ENCODE data around the gene TEP1.
A peak's percentile ranks its signal among the peaks of the same experiment; 100 is the strongest.

TEP1 gene

DNA sequence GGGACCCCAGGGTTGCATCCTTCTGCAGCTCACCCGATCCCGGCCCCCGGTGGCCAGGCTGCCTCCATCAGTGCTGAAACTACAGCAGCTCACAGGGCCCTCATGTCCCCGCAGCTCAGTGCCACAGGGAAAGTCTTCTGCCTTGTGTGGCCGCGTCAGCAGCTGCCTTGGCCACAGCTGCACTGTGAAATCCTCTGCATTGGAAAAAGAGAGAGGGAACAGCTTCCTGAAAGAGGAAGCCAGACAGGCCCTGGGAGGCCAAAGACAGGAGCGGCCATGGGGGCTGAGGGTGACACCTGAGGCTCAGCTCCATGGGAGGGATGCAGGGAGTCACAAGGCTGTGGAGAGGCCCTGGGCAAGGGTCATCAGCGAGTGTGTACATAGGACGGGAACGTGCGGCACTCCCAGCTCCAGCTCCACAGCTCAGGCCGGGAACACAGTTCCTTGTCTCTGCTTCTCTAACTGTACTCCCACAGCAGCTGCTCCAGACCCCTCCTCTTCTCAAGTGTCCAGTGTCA, 37.2 kb downstream of the TEP1 start:
- H3K27me3 ChIP-seq (ENCODE audit: control insufficient read depth in 3 of 3, insufficient read depth in 3 of 3, low read depth in 1 of 3, low read length in 3 of 3): no peaks in the 10 kb centered on the region
- no CpG with 5 or more reads among the region's 12 CpGs for WGBS, 2 donors (ENCODE audit: extremely low coverage in 2 of 2, insufficient read length in 2 of 2, insufficient replicate concordance in 1 of 2)
- no peak overlapping the region for H3K23ac ChIP-seq (ENCODE audit: low read depth, low read length, poor library complexity)
- no peak overlapping the region for H2BK120ac ChIP-seq (ENCODE audit: low read depth, low read length)
- H3K18ac ChIP-seq (ENCODE audit: low read length): no peak overlapping the region
- H3K27ac ChIP-seq (replicated peaks; ENCODE audit: low read length): no peak overlapping the region
- no peak overlapping the region for H2BK5ac ChIP-seq (ENCODE audit: low read length)
- no peak for DNase-seq (ENCODE audit: low spot score)
- no peak overlapping the region for H2BK12ac ChIP-seq (ENCODE audit: low read length)
- H2AFZ ChIP-seq (ENCODE audit: low read length): no peak overlapping the region
- no peak overlapping the region for H3K14ac ChIP-seq (ENCODE audit: low read length)
- no peak overlapping the region for H4K8ac ChIP-seq (ENCODE audit: low read depth, low read length)
- H4K91ac ChIP-seq (ENCODE audit: low read depth, low read length, poor library complexity): no peak overlapping the region
- peaks cover 20 to 93% of the 10 kb centered on the region in 2 donors for H3K36me3 ChIP-seq (replicated peaks in 1 of 2; ENCODE audit: control insufficient read depth in 2 of 2, insufficient read depth in 2 of 2, low read length in 2 of 2)
- H3K4ac ChIP-seq (ENCODE audit: low read length): no peak overlapping the region
- H3K4me2 ChIP-seq (ENCODE audit: insufficient read depth, low read length, poor library complexity, severe bottlenecking): no peak overlapping the region
- peak overlapping the region in 1 of 2 donors; percentile 34 for H3K4me3 ChIP-seq (ENCODE audit: low read length in 2 of 2)
- no peaks in the 10 kb centered on the region for H3K4me1 ChIP-seq (ENCODE audit: control insufficient read depth in 2 of 2, insufficient read depth in 1 of 2, low read depth in 1 of 2, low read length in 2 of 2)
- no peak overlapping the region for H2AK5ac ChIP-seq (ENCODE audit: low read depth, low read length)
- no peaks in the 10 kb centered on the region for H3K79me1 ChIP-seq (ENCODE audit: low read depth, low read length)
- H3K9me3 ChIP-seq (replicated peaks in 1 of 2; ENCODE audit: control insufficient read depth in 2 of 2, insufficient read depth in 1 of 2, low read depth in 1 of 2, low read length in 2 of 2): no peaks in the 10 kb centered on the region
- H2BK15ac ChIP-seq (ENCODE audit: low read length): no peak overlapping the region
- H3K9ac ChIP-seq (ENCODE audit: low read depth, low read length, poor library complexity): no peak overlapping the region

DNA sequence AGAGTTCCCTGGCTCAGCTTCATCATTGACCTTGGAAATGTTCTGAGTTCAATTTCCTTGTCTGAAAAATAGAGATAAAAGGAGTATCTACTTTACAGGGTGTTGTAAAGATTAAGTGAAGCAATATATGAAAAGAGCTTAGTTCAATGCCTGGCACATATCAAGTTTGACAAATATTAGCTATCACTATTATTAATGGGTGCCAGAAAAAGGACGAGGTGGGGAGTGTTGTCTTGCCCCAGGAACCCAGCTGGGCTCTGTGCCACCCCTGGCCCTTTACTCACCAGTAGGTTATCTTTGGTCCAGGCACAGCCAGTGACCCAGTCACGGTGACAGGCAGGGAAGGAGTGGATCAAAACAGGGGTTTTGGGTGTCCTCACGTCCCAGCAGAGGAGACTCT, 37.8 kb downstream of the TEP1 start:
- WGBS, 2 donors (ENCODE audit: extremely low coverage in 2 of 2, insufficient read length in 2 of 2, insufficient replicate concordance in 1 of 2): no CpG with 5 or more reads among the region's 3 CpGs
- Histone ChIP-seq H4K91ac (ENCODE audit: low read depth, low read length, poor library complexity) (no peak overlapping the region), H2AK5ac (ENCODE audit: low read depth, low read length) (no peak overlapping the region), H3K36me3 (replicated peaks in 1 of 2; ENCODE audit: control insufficient read depth in 2 of 2, insufficient read depth in 2 of 2, low read length in 2 of 2) (peaks cover 19 to 93% of the 10 kb centered on the region in 2 donors), H3K4me2 (ENCODE audit: insufficient read depth, low read length, poor library complexity, severe bottlenecking) (no peak overlapping the region), H3K79me1 (ENCODE audit: low read depth, low read length) (no peaks in the 10 kb centered on the region), H4K8ac (ENCODE audit: low read depth, low read length) (no peak overlapping the region), H3K9me3 (replicated peaks in 1 of 2; ENCODE audit: control insufficient read depth in 2 of 2, insufficient read depth in 1 of 2, low read depth in 1 of 2, low read length in 2 of 2) (no peaks in the 10 kb centered on the region), H3K4me3 (ENCODE audit: low read length in 2 of 2) (no peak overlapping the region), H3K4ac (ENCODE audit: low read length) (no peak overlapping the region), H3K14ac (ENCODE audit: low read length) (no peak overlapping the region), H3K27ac (replicated peaks; ENCODE audit: low read length) (no peak overlapping the region), H3K9ac (ENCODE audit: low read depth, low read length, poor library complexity) (no peak overlapping the region), H3K4me1 (ENCODE audit: control insufficient read depth in 2 of 2, insufficient read depth in 1 of 2, low read depth in 1 of 2, low read length in 2 of 2) (no peaks in the 10 kb centered on the region), H2BK12ac (ENCODE audit: low read length) (no peak overlapping the region), H2AFZ (ENCODE audit: low read length) (no peak overlapping the region), H3K18ac (ENCODE audit: low read length) (no peak overlapping the region), H2BK15ac (ENCODE audit: low read length) (no peak overlapping the region), H2BK120ac (ENCODE audit: low read depth, low read length) (no peak overlapping the region), H3K23ac (ENCODE audit: low read depth, low read length, poor library complexity) (no peak overlapping the region), H3K27me3 (ENCODE audit: control insufficient read depth in 3 of 3, insufficient read depth in 3 of 3, low read depth in 1 of 3, low read length in 3 of 3) (no peaks in the 10 kb centered on the region), H2BK5ac (ENCODE audit: low read length) (no peak overlapping the region)
- DNase-seq (ENCODE audit: low spot score): no peak

DNA sequence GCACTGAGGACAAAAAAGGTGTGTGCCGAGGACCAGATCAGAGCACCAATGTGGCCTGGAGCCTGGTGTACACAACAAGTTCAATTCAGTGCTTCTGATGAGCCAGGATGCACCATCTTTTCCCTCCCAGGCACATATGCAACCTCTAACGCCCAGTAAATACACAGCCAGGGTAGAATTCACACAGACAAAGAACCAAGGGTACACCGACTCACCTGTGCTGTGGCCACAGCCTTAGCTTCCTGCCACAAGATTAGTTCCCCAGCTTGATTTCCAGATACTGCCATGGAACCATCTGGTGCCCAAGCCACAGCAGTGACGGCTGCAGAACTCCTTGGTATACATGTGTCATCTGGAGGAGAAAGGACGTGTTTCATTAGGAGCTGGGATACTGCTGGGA, 40.5 kb downstream of the TEP1 start:
- no CpG with 5 or more reads among the region's 5 CpGs for WGBS, 2 donors (ENCODE audit: extremely low coverage in 2 of 2, insufficient read length in 2 of 2, insufficient replicate concordance in 1 of 2)
- no peak overlapping the region for H3K4me2 ChIP-seq (ENCODE audit: insufficient read depth, low read length, poor library complexity, severe bottlenecking)
- H3K4me3 ChIP-seq (ENCODE audit: low read length in 2 of 2): no peak overlapping the region
- DNase-seq (ENCODE audit: low spot score): no peak
- H3K9ac ChIP-seq (ENCODE audit: low read depth, low read length, poor library complexity): no peak overlapping the region
- no peak overlapping the region for H2BK12ac ChIP-seq (ENCODE audit: low read length)
- H4K8ac ChIP-seq (ENCODE audit: low read depth, low read length): no peak overlapping the region
- no peak overlapping the region for H2AK5ac ChIP-seq (ENCODE audit: low read depth, low read length)
- no peak overlapping the region for H2BK120ac ChIP-seq (ENCODE audit: low read depth, low read length)
- H3K23ac ChIP-seq (ENCODE audit: low read depth, low read length, poor library complexity): no peak overlapping the region
- H3K27me3 ChIP-seq (ENCODE audit: control insufficient read depth in 3 of 3, insufficient read depth in 3 of 3, low read depth in 1 of 3, low read length in 3 of 3): no peaks in the 10 kb centered on the region
- H2BK15ac ChIP-seq (ENCODE audit: low read length): no peak overlapping the region
- H3K14ac ChIP-seq (ENCODE audit: low read length): no peak overlapping the region
- H3K4me1 ChIP-seq (ENCODE audit: control insufficient read depth in 2 of 2, insufficient read depth in 1 of 2, low read depth in 1 of 2, low read length in 2 of 2): no peaks in the 10 kb centered on the region
- no peak overlapping the region for H2AFZ ChIP-seq (ENCODE audit: low read length)
- H3K79me1 ChIP-seq (ENCODE audit: low read depth, low read length): no peaks in the 10 kb centered on the region
- H3K27ac ChIP-seq (replicated peaks; ENCODE audit: low read length): no peak overlapping the region
- no peak overlapping the region for H4K91ac ChIP-seq (ENCODE audit: low read depth, low read length, poor library complexity)
- H3K18ac ChIP-seq (ENCODE audit: low read length): no peak overlapping the region
- H3K36me3 ChIP-seq (replicated peaks in 1 of 2; ENCODE audit: control insufficient read depth in 2 of 2, insufficient read depth in 2 of 2, low read length in 2 of 2): peaks cover 8 to 90% of the 10 kb centered on the region in 2 donors
- H2BK5ac ChIP-seq (ENCODE audit: low read length): no peak overlapping the region
- no peaks in the 10 kb centered on the region for H3K9me3 ChIP-seq (replicated peaks in 1 of 2; ENCODE audit: control insufficient read depth in 2 of 2, insufficient read depth in 1 of 2, low read depth in 1 of 2, low read length in 2 of 2)
- H3K4ac ChIP-seq (ENCODE audit: low read length): no peak overlapping the region

DNA sequence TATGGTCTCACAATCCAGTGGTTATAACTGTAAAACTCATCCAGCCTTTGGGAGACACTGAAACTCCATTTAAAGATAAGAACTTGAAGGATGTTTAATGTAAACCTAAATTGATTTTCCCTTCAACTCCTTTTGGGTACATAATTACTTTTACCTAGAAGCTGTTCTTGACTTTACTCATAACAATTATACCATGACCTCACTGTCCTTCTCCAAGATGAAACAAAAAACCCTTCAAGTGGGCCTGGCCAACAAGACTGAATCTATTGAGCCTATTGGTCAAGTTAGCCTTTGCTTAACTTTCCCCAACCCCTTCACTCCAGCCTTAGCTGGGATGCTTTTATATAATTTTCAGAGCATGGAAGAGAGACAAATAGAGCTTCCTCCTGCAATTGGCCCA, 47.4 kb downstream of the TEP1 start:
- no peak overlapping the region for H2AK5ac ChIP-seq (ENCODE audit: low read depth, low read length)
- H2AFZ ChIP-seq (ENCODE audit: low read length): no peak overlapping the region
- no peak overlapping the region for H3K23ac ChIP-seq (ENCODE audit: low read depth, low read length, poor library complexity)
- no peak overlapping the region for H3K27ac ChIP-seq (replicated peaks; ENCODE audit: low read length)
- H3K4me2 ChIP-seq (ENCODE audit: insufficient read depth, low read length, poor library complexity, severe bottlenecking): no peak overlapping the region
- no peak overlapping the region for H2BK15ac ChIP-seq (ENCODE audit: low read length)
- H2BK5ac ChIP-seq (ENCODE audit: low read length): no peak overlapping the region
- no peak overlapping the region for H3K9ac ChIP-seq (ENCODE audit: low read depth, low read length, poor library complexity)
- H3K4ac ChIP-seq (ENCODE audit: low read length): no peak overlapping the region
- peaks cover 5 to 55% of the 10 kb centered on the region in 2 donors for H3K36me3 ChIP-seq (replicated peaks in 1 of 2; ENCODE audit: control insufficient read depth in 2 of 2, insufficient read depth in 2 of 2, low read length in 2 of 2)
- no peaks in the 10 kb centered on the region for H3K9me3 ChIP-seq (replicated peaks in 1 of 2; ENCODE audit: control insufficient read depth in 2 of 2, insufficient read depth in 1 of 2, low read depth in 1 of 2, low read length in 2 of 2)
- no peak overlapping the region for H3K4me3 ChIP-seq (ENCODE audit: low read length in 2 of 2)
- no peak overlapping the region for H3K14ac ChIP-seq (ENCODE audit: low read length)
- no peak overlapping the region for H2BK120ac ChIP-seq (ENCODE audit: low read depth, low read length)
- H3K4me1 ChIP-seq (ENCODE audit: control insufficient read depth in 2 of 2, insufficient read depth in 1 of 2, low read depth in 1 of 2, low read length in 2 of 2): no peaks in the 10 kb centered on the region
- DNase-seq (ENCODE audit: low spot score): no peak
- H2BK12ac ChIP-seq (ENCODE audit: low read length): no peak overlapping the region
- H3K18ac ChIP-seq (ENCODE audit: low read length): no peak overlapping the region
- H4K91ac ChIP-seq (ENCODE audit: low read depth, low read length, poor library complexity): no peak overlapping the region
- H3K27me3 ChIP-seq (ENCODE audit: control insufficient read depth in 3 of 3, insufficient read depth in 3 of 3, low read depth in 1 of 3, low read length in 3 of 3): no peaks in the 10 kb centered on the region
- no peak overlapping the region for H4K8ac ChIP-seq (ENCODE audit: low read depth, low read length)
- no peaks in the 10 kb centered on the region for H3K79me1 ChIP-seq (ENCODE audit: low read depth, low read length)

Data from neuronal stem cell (in vitro differentiated cells).